ENCODE results near the gene POU1F1.

DNA sequence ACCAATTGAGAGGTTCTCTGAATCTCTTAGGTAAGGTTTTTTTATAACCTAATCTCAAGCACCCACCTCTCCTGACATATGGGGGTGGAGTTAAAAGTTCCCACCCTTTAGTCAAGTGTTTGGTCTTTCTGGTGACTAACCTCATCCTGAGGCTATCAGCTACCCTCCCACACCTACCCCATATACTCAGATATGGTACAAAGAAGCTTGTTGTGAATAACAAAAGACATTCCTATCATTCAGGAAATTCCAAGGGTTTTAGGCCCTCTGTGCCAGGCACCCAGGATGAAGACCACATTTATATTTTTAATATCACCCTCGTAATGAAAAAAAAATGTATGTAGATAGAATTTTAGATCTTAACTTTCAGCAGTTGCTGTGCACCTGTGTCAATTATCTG, 40.3 kb downstream of the POU1F1 start:
- TF ChIP-seq, protein P1, sequence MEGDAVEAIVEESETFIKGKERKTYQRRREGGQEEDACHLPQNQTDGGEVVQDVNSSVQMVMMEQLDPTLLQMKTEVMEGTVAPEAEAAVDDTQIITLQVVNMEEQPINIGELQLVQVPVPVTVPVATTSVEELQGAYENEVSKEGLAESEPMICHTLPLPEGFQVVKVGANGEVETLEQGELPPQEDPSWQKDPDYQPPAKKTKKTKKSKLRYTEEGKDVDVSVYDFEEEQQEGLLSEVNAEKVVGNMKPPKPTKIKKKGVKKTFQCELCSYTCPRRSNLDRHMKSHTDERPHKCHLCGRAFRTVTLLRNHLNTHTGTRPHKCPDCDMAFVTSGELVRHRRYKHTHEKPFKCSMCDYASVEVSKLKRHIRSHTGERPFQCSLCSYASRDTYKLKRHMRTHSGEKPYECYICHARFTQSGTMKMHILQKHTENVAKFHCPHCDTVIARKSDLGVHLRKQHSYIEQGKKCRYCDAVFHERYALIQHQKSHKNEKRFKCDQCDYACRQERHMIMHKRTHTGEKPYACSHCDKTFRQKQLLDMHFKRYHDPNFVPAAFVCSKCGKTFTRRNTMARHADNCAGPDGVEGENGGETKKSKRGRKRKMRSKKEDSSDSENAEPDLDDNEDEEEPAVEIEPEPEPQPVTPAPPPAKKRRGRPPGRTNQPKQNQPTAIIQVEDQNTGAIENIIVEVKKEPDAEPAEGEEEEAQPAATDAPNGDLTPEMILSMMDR (conservative IDR thresholded peaks at IDR 0.05 in 1 of 2, IDR thresholded peaks at IDR 0.05 in 1 of 2; ENCODE audit: extremely low read depth in 1 of 2, insufficient read depth in 1 of 2, low read depth in 1 of 2, low read length in 2 of 2) = no peak
- TF ChIP-seq EZH2 (IDR thresholded peaks at IDR 0.05; ENCODE audit: borderline replicate concordance, low read length) = no peak
